K562 (cell line): ENCODE results near the gene CCDC60.

Experiments
- CBFA2T3 ChIP-seq: fragments of 450-650 bp; IDR thresholded peaks from 2 replicates; pipeline ENCODE4 v1.6.1; 2017
- CEBPB ChIP-seq: fragments of 450-650 bp; IDR thresholded peaks from 2 replicates; pipeline ENCODE4 v1.6.1; 2016; ENCODE audit warnings: missing genetic modification characterization, missing compliant biosample characterization
- EP400 ChIP-seq: fragments of 450-650 bp; IDR thresholded peaks from 2 replicates; pipeline ENCODE4 v1.6.1; 2017; ENCODE audit warnings: antibody characterized with exemption, mild to moderate bottlenecking, moderate library complexity
- FOXJ3 ChIP-seq: sonication (generic); formaldehyde crosslinking; IDR thresholded peaks from 2 replicates; pipeline ENCODE4 v1.4.0; 2020; ENCODE audit warnings: mild to moderate bottlenecking, missing genetic modification reagents
- GTF2F1 ChIP-seq: IDR thresholded peaks from 2 replicates; pipeline ENCODE4 v1.6.1; 2011; ENCODE audit warnings: low read depth, low read length, improper control_type of control experiment
- HCFC1 ChIP-seq: IDR thresholded peaks from 2 replicates; pipeline ENCODE4 v1.6.1; 2012; ENCODE audit warnings: low read depth, low read length, improper control_type of control experiment
- HDAC1 ChIP-seq, 2 experiments: fragments of 450-650 bp; IDR thresholded peaks; 2 replicates each; pipeline ENCODE4 v1.6.1; 2016 to 2017; ENCODE audit warnings: inconsistent platforms in 1 of 2, mild to moderate bottlenecking in 1 of 2, moderate library complexity in 1 of 2
- MTA3 ChIP-seq: fragments of 450-650 bp; formaldehyde crosslinking; IDR thresholded peaks from 2 replicates; pipeline ENCODE4 v1.6.1; 2017; ENCODE audit warnings: mild to moderate bottlenecking, borderline replicate concordance
- POLR2AphosphoS5 ChIP-seq: IDR thresholded peaks from 2 replicates; pipeline ENCODE4 v1.6.1; 2011; ENCODE audit warnings: mild to moderate bottlenecking, low read depth, low read length, moderate library complexity; ENCODE audit not compliant: control insufficient read depth, insufficient read depth
- POLR3G ChIP-seq: IDR thresholded peaks from 2 replicates; pipeline ENCODE4 v1.6.1; 2011; ENCODE audit not compliant: insufficient read length, insufficient replicate concordance; ENCODE audit errors: extremely low read depth
- RNF2 ChIP-seq: sonication (generic); IDR thresholded peaks from 2 replicates; pipeline ENCODE4 v1.6.1; 2016
- ZKSCAN8 ChIP-seq: fragments of 200-800 bp; sonication (Bioruptor generic); IDR thresholded peaks from 2 replicates; pipeline ENCODE4 v1.6.1; 2016; ENCODE audit warnings: missing genetic modification characterization, missing compliant biosample characterization
- TF ChIP-seq, protein P1 (sequence below), 3 experiments: IDR thresholded peaks in 2 of 3; conservative IDR thresholded peaks in 1 of 3; 2 replicates each; pipeline ENCODE4 v1.5.1; 2011 to 2012; ENCODE audit warnings: low read length in 3 of 3, mild to moderate bottlenecking in 3 of 3, control low read depth in 2 of 3, improper control_type of control experiment in 1 of 3, inconsistent platforms in 1 of 3, low read depth in 1 of 3, mixed read lengths in 1 of 3, moderate library complexity in 1 of 3; ENCODE audit not compliant: insufficient read depth in 2 of 3

DNA sequence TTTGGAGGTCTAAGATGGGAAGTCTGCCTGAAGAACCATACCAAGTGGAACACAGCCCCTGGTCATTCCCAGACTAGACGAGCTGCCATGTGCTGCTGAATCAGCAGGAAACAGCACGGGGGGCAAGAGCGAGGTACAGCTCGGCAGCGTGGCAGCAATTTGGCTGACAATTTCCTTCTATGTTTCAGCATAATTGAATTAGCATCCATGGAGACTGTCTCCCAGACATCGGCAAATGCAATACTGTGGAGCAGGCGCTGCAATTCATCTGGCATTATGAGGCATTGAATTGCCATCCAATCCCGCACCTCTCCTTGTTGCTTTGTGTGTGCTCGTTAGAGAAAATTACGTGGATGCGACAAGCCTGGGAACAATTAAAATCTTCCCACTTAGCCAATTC lies 46.0 kb upstream of the CCDC60 start:
- no peak for TF ChIP-seq POLR3G
- TF ChIP-seq HDAC1 (IDR thresholded peaks at IDR 0.05), result no peak
- no peak for TF ChIP-seq EP400
- TF ChIP-seq FOXJ3 (CRISPR knock-in tag), result no peak
- TF ChIP-seq POLR2AphosphoS5, result no peak
- TF ChIP-seq ZKSCAN8 (CRISPR knock-in tag), result no peak
- no peak for TF ChIP-seq GTF2F1
- no peak for TF ChIP-seq HCFC1
- no peak for TF ChIP-seq MTA3
- no peak for TF ChIP-seq CEBPB (tag)
- TF ChIP-seq RNF2, result no peak
- TF ChIP-seq, protein P1, sequence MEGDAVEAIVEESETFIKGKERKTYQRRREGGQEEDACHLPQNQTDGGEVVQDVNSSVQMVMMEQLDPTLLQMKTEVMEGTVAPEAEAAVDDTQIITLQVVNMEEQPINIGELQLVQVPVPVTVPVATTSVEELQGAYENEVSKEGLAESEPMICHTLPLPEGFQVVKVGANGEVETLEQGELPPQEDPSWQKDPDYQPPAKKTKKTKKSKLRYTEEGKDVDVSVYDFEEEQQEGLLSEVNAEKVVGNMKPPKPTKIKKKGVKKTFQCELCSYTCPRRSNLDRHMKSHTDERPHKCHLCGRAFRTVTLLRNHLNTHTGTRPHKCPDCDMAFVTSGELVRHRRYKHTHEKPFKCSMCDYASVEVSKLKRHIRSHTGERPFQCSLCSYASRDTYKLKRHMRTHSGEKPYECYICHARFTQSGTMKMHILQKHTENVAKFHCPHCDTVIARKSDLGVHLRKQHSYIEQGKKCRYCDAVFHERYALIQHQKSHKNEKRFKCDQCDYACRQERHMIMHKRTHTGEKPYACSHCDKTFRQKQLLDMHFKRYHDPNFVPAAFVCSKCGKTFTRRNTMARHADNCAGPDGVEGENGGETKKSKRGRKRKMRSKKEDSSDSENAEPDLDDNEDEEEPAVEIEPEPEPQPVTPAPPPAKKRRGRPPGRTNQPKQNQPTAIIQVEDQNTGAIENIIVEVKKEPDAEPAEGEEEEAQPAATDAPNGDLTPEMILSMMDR (IDR thresholded peaks at IDR 0.05 in 2 of 3, conservative IDR thresholded peaks at IDR 0.05 in 1 of 3; ENCODE audit: insufficient read depth in 2 of 3, low read depth in 1 of 3, low read length in 3 of 3), result no peak
- no peak for TF ChIP-seq CBFA2T3
